ENCODE results near the gene LINC00305. TPM values are rescaled to one million over a fixed set of nuclear protein-coding genes. Genes with fewer than 3 reads are reported as not detected.

LINC00305 gene
- total RNA-seq, 1 donor from 2014 or later: not detected

- no peak for DNase-seq (ENCODE audit: low spot score)
Measured at GRCh38 chr18:64031411-64031810, 117.5 kb downstream of the LINC00305 start.

Other genes with a start within 250 kb of the LINC00305 start
- gene SERPINB10, start 241.1 kb downstream of the LINC00305 start, total RNA-seq: not detected
- not detected for gene HMSD, start 199.8 kb downstream of the LINC00305 start, total RNA-seq
- 19.5 TPM for gene SERPINB8, start 179.0 kb downstream of the LINC00305 start, total RNA-seq

Measured in mucosa of gallbladder (tissue), 1 donor.